Liver (tissue), 9 donors: Measurements from ENCODE around the gene CDC14A. TPM values are rescaled to one million over a fixed set of nuclear protein-coding genes. Genes with fewer than 3 reads are reported as not detected.

Experiments
- DNase-seq: peaks from one replicate; pipeline ENCODE4 v3.0.0-alpha.2; 2017; ENCODE audit warnings: low spot score
- H3K27ac ChIP-seq, 2 donors: one replicate each; pipeline ENCODE4 v1.7.0; 2013; ENCODE audit warnings: inconsistent platforms in 2 of 2, low read length in 2 of 2, control low read depth in 1 of 2, low read depth in 1 of 2, mild to moderate bottlenecking in 1 of 2
- H3K27me3 ChIP-seq, 4 donors: one replicate each; pipeline versions ENCODE4 v1.6.1 to v1.7.0; 2013; ENCODE audit warnings: low read length in 3 of 4, inconsistent platforms in 1 of 4, mild to moderate bottlenecking in 1 of 4, moderate library complexity in 1 of 4; ENCODE audit not compliant: control insufficient read depth in 4 of 4, insufficient read depth in 4 of 4
- H3K36me3 ChIP-seq, 4 donors: one replicate each; pipeline versions ENCODE4 v1.6.1 to v1.7.0; 2013; ENCODE audit warnings: low read length in 3 of 4, mild to moderate bottlenecking in 3 of 4, low read depth in 1 of 4, moderate library complexity in 1 of 4; ENCODE audit not compliant: control insufficient read depth in 4 of 4, insufficient read depth in 3 of 4
- H3K4me1 ChIP-seq, 4 donors: one replicate each; pipeline versions ENCODE4 v1.6.1 to v1.7.0; 2013; ENCODE audit warnings: low read length in 3 of 4, mild to moderate bottlenecking in 3 of 4, moderate library complexity in 1 of 4; ENCODE audit not compliant: control insufficient read depth in 4 of 4, insufficient read depth in 4 of 4
- H3K4me3 ChIP-seq, 3 donors: one replicate each; pipeline versions ENCODE4 v1.6.1 to v1.7.0; 2013; ENCODE audit warnings: low read length in 3 of 3, control low read depth in 1 of 3, low read depth in 1 of 3, mild to moderate bottlenecking in 1 of 3
- H3K9ac ChIP-seq, 2 donors: one replicate each; pipeline ENCODE4 v1.7.0; 2013; ENCODE audit warnings: low read length in 2 of 2, mild to moderate bottlenecking in 2 of 2, moderate library complexity in 2 of 2, control low read depth in 1 of 2, low read depth in 1 of 2
- H3K9me3 ChIP-seq, 4 donors: one replicate each; pipeline versions ENCODE4 v1.6.1 to v1.7.0; 2013; ENCODE audit warnings: low read length in 3 of 4; ENCODE audit not compliant: control insufficient read depth in 4 of 4
- EGR1 ChIP-seq, 2 donors: IDR thresholded peaks; 2 replicates each; pipeline ENCODE4 v1.6.1; 2016 to 2018; ENCODE audit warnings: antibody characterized with exemption in 2 of 2, low read depth in 2 of 2
- FOXA1 ChIP-seq: IDR thresholded peaks from 2 replicates; pipeline ENCODE4 v1.6.1; 2016; ENCODE audit warnings: antibody characterized with exemption
- FOXA2 ChIP-seq: IDR thresholded peaks from 2 replicates; pipeline ENCODE4 v1.6.1; 2016; ENCODE audit warnings: antibody characterized with exemption
- HNF4A ChIP-seq, 2 donors: conservative IDR thresholded peaks; 2 replicates each; pipeline ENCODE4 v1.6.1; 2016; ENCODE audit warnings: antibody characterized with exemption in 2 of 2, mild to moderate bottlenecking in 2 of 2
- HNF4G ChIP-seq: IDR thresholded peaks from 2 replicates; pipeline ENCODE4 v1.6.1; 2016; ENCODE audit warnings: antibody characterized with exemption
- JUND ChIP-seq, 2 donors: IDR thresholded peaks; 2 replicates each; pipeline ENCODE4 v1.6.1; 2016; ENCODE audit warnings: antibody characterized with exemption in 2 of 2
- NR2F2 ChIP-seq: IDR thresholded peaks from 2 replicates; pipeline ENCODE4 v1.6.1; 2016; ENCODE audit warnings: antibody characterized with exemption
- RAD21 ChIP-seq, 2 donors: IDR thresholded peaks; 2 replicates each; pipeline ENCODE4 v1.6.1; 2016; ENCODE audit warnings: antibody characterized with exemption in 2 of 2, mild to moderate bottlenecking in 2 of 2
- RXRA ChIP-seq, 2 donors: IDR thresholded peaks; 2 replicates each; pipeline ENCODE4 v1.6.1; 2017 to 2018; ENCODE audit warnings: antibody characterized with exemption in 2 of 2, mild to moderate bottlenecking in 1 of 2
- SP1 ChIP-seq: IDR thresholded peaks from 2 replicates; pipeline ENCODE4 v1.6.1; 2018; ENCODE audit warnings: antibody characterized with exemption, mild to moderate bottlenecking
- TAF1 ChIP-seq: conservative IDR thresholded peaks from 2 replicates; pipeline ENCODE4 v1.6.1; 2016; ENCODE audit warnings: antibody characterized with exemption, mild to moderate bottlenecking
- YY1 ChIP-seq: IDR thresholded peaks from 2 replicates; pipeline ENCODE4 v1.6.1; 2016; ENCODE audit warnings: antibody characterized with exemption, mild to moderate bottlenecking
- ZBTB33 ChIP-seq: IDR thresholded peaks from 2 replicates; pipeline ENCODE4 v1.6.1; 2016; ENCODE audit warnings: antibody characterized with exemption
- WGBS: extraction: QIAGEN DNeasy Blood & Tissue Kit; methylation state at CpG from one replicate; pipeline ENCODE4 v1.1.7; 2013; 5-methylcytosine and 5-hydroxymethylcytosine counted together
- polyA plus RNA-seq, 2 donors: library from polyadenylated mRNA; stranded (reverse) in 1 of 2; unstranded in 1 of 2; fragments of 200-250 nt in 1 of 2; fragments of >200 nt in 1 of 2; fragmentation: Nextera tagmentation in 1 of 2; extraction: Ambion mirVana in 1 of 2; gene quantifications; one replicate each; pipeline versions ENCODE4 v1.2.1 to v1.2.3, GENCODE V29; 2013 to 2015
- total RNA-seq, 2 donors: library from RNA; depleted of rRNA; stranded (reverse); fragments of >200 nt; gene quantifications; one replicate each; pipeline ENCODE4 v1.2.3, GENCODE V29; 2014
- TF ChIP-seq, protein P1 (sequence below): IDR thresholded peaks from 2 replicates; pipeline ENCODE4 v1.6.1; 2016; ENCODE audit warnings: antibody characterized with exemption
- TF ChIP-seq, protein P2 (sequence below): fragments of 150-350 bp; IDR thresholded peaks from 2 replicates; pipeline ENCODE4 v1.5.1; 2017; ENCODE audit warnings: improper control_type of control experiment, low read depth, low read length; ENCODE audit not compliant: missing input control
- TF ChIP-seq, protein P3 (sequence below): IDR thresholded peaks from 2 replicates; pipeline ENCODE4 v1.6.1; 2016; ENCODE audit warnings: antibody characterized with exemption, mild to moderate bottlenecking
- TF ChIP-seq, protein P4 (sequence below): IDR thresholded peaks from 2 replicates; pipeline ENCODE4 v1.6.1; 2016; ENCODE audit warnings: antibody characterized with exemption
- donor health status: healthy.
- donor health status: healthy.
- donor health status: healthy.
- donor health status: healthy.
- donor health status: healthy.

CDC14A gene
- total and polyA plus RNA-seq, 4 donors, result 0.39 to 4.1 (median 2.6) TPM

GRCh38 chr1:100411019-100411418, 58.7 kb downstream of the CDC14A start (continued):
- no peak for TF ChIP-seq EGR1 (IDR thresholded peaks at IDR 0.05; ENCODE audit: low read depth in 2 of 2)
- TF ChIP-seq, protein P1, sequence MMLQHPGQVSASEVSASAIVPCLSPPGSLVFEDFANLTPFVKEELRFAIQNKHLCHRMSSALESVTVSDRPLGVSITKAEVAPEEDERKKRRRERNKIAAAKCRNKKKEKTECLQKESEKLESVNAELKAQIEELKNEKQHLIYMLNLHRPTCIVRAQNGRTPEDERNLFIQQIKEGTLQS, result no peak
- no peak for TF ChIP-seq YY1
- no peak for TF ChIP-seq HNF4A (conservative IDR thresholded peaks at IDR 0.05)

GRCh38 chr1:100411574-100411973, 59.3 kb downstream of the CDC14A start:
- no peak for TF ChIP-seq EGR1 (IDR thresholded peaks at IDR 0.05; ENCODE audit: low read depth in 2 of 2)
- TF ChIP-seq ZBTB33, result no peak
- TF ChIP-seq SP1, result no peak
- TF ChIP-seq FOXA1, result no peak
- TF ChIP-seq HNF4G, result no peak
- TF ChIP-seq, protein P2, sequence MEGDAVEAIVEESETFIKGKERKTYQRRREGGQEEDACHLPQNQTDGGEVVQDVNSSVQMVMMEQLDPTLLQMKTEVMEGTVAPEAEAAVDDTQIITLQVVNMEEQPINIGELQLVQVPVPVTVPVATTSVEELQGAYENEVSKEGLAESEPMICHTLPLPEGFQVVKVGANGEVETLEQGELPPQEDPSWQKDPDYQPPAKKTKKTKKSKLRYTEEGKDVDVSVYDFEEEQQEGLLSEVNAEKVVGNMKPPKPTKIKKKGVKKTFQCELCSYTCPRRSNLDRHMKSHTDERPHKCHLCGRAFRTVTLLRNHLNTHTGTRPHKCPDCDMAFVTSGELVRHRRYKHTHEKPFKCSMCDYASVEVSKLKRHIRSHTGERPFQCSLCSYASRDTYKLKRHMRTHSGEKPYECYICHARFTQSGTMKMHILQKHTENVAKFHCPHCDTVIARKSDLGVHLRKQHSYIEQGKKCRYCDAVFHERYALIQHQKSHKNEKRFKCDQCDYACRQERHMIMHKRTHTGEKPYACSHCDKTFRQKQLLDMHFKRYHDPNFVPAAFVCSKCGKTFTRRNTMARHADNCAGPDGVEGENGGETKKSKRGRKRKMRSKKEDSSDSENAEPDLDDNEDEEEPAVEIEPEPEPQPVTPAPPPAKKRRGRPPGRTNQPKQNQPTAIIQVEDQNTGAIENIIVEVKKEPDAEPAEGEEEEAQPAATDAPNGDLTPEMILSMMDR, result no peak
- H3K4me3 ChIP-seq, result no peak overlapping the region
- H3K27ac ChIP-seq, result no peak overlapping the region
- H3K36me3 ChIP-seq, result no peaks in the 10 kb centered on the region
- no peaks in the 10 kb centered on the region for H3K27me3 ChIP-seq
- no peaks in the 10 kb centered on the region for H3K4me1 ChIP-seq
- no peaks in the 10 kb centered on the region for H3K9me3 ChIP-seq
- DNase-seq, result no peak
- no peak overlapping the region for H3K9ac ChIP-seq

DNA sequence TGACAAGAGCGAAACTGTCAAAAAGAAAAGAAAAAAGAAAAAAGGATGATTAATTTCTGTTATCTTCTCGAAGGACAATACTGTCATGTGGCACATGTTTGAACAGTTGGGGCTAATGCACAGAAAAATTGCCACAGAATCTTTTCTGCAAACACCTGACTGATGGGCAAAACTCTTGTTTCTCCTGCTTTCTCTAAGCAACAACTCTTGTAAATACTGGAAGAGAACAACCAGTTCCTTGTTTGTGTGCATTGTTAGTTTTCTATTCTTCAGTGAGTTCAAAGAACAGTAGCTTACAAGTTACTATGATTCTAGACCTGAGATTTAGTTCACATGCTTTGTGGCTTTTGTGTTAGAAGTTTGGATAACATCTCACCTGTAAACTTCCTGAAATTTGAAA, 60.7 kb downstream of the CDC14A start:
- Histone ChIP-seq H3K27me3 (no peaks in the 10 kb centered on the region), H3K36me3 (no peaks in the 10 kb centered on the region), H3K4me3 (no peak overlapping the region), H3K9ac (no peak overlapping the region), H3K9me3 (no peaks in the 10 kb centered on the region), H3K4me1 (no peaks in the 10 kb centered on the region), H3K27ac (no peak overlapping the region)
- 85% methylated on average over 2 of the region's 2 CpGs for WGBS
- no peak for DNase-seq
- TF ChIP-seq, protein P3, sequence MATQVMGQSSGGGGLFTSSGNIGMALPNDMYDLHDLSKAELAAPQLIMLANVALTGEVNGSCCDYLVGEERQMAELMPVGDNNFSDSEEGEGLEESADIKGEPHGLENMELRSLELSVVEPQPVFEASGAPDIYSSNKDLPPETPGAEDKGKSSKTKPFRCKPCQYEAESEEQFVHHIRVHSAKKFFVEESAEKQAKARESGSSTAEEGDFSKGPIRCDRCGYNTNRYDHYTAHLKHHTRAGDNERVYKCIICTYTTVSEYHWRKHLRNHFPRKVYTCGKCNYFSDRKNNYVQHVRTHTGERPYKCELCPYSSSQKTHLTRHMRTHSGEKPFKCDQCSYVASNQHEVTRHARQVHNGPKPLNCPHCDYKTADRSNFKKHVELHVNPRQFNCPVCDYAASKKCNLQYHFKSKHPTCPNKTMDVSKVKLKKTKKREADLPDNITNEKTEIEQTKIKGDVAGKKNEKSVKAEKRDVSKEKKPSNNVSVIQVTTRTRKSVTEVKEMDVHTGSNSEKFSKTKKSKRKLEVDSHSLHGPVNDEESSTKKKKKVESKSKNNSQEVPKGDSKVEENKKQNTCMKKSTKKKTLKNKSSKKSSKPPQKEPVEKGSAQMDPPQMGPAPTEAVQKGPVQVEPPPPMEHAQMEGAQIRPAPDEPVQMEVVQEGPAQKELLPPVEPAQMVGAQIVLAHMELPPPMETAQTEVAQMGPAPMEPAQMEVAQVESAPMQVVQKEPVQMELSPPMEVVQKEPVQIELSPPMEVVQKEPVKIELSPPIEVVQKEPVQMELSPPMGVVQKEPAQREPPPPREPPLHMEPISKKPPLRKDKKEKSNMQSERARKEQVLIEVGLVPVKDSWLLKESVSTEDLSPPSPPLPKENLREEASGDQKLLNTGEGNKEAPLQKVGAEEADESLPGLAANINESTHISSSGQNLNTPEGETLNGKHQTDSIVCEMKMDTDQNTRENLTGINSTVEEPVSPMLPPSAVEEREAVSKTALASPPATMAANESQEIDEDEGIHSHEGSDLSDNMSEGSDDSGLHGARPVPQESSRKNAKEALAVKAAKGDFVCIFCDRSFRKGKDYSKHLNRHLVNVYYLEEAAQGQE, result no peak
- TF ChIP-seq FOXA2, result no peak
- TF ChIP-seq NR2F2, result no peak
- TF ChIP-seq RAD21 (IDR thresholded peaks at IDR 0.05), result no peak
- no peak for TF ChIP-seq EGR1 (IDR thresholded peaks at IDR 0.05; ENCODE audit: low read depth in 2 of 2)
- no peak for TF ChIP-seq YY1
- no peak for TF ChIP-seq JUND (IDR thresholded peaks at IDR 0.05)
- no peak for TF ChIP-seq ZBTB33
- TF ChIP-seq RXRA (IDR thresholded peaks at IDR 0.05), result no peak
- TF ChIP-seq, protein P4, sequence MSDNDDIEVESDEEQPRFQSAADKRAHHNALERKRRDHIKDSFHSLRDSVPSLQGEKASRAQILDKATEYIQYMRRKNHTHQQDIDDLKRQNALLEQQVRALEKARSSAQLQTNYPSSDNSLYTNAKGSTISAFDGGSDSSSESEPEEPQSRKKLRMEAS, result no peak
- TF ChIP-seq, protein P1, result no peak
- no peak for TF ChIP-seq HNF4A (conservative IDR thresholded peaks at IDR 0.05)
- TF ChIP-seq, protein P2, result no peak
- no peak for TF ChIP-seq FOXA1
- no peak for TF ChIP-seq HNF4G
- no peak for TF ChIP-seq SP1
- no peak for TF ChIP-seq TAF1
